Endothelial cell of umbilical vein (primary cell): ENCODE measurements around the gene NCOA6. TPM values are rescaled to one million over a fixed set of nuclear protein-coding genes. Genes with fewer than 3 reads are reported as not detected.
A peak's percentile ranks its signal among the peaks of the same experiment; 100 is the strongest.
"Not testable (repeated sequence)": the region's sequence is repeated elsewhere in the genome, so short reads cannot be mapped to it uniquely, and the experiment has no call there.

Source experiments
- BruUV-seq: library from RNA; stranded (reverse); fragments of 400-500 nt; replicated peaks from 2 replicates; lab custom pipeline; 2021; lab: Mats Ljungman, UMichigan
- CTCF ChIA-PET: fragments of 300-600, 350-600 bp; sonication (Branson Sonifier 250); formaldehyde crosslinking; loops from one replicate; lab custom pipeline; 2021; ENCODE audit warnings: antibody characterized with exemption, inconsistent platforms; lab: Charles Lee
- POLR2A ChIA-PET: fragments of 300-600, 350-600 bp; sonication (Branson Sonifier 250); formaldehyde crosslinking; loops from one replicate; lab custom pipeline; 2021; ENCODE audit warnings: antibody characterized with exemption, inconsistent platforms; lab: Charles Lee
- DNase-seq: peaks from one replicate; pipeline ENCODE4 v3.0.0-alpha.2; 2011; ENCODE audit warnings: low read depth, low spot score
- FAIRE-seq: peaks from 2 replicates; lab custom pipeline; 2011; peaks lifted over from hg19 to GRCh38; lab: Jason Lieb, UNC
- H2AFZ ChIP-seq: 2 replicates; pipeline ENCODE4 v1.6.0; 2012; ENCODE audit warnings: low read depth, low read length, control low read depth, inconsistent platforms
- H3K27ac ChIP-seq: 2 replicates; pipeline ENCODE4 v1.5.1; 2011; ENCODE audit warnings: low read depth, mild to moderate bottlenecking, control low read depth, low read length, moderate library complexity; ENCODE audit not compliant: insufficient read depth
- H3K27me3 ChIP-seq, 2 experiments: 2 replicates each; pipeline versions ENCODE4 v1.6.0 to v1.6.1; 2011; ENCODE audit warnings: low read length in 2 of 2, mixed read lengths in 1 of 2; ENCODE audit not compliant: control insufficient read depth in 2 of 2, insufficient read depth in 2 of 2
- H3K36me3 ChIP-seq, 2 experiments: 2 replicates in 1 of 2; 3 replicates in 1 of 2; pipeline ENCODE4 v1.5.1; 2011; ENCODE audit warnings: low read length in 2 of 2, mild to moderate bottlenecking in 1 of 2, moderate library complexity in 1 of 2; ENCODE audit not compliant: control insufficient read depth in 2 of 2, insufficient read depth in 2 of 2; ENCODE audit errors: extremely low read depth in 1 of 2
- H3K4me1 ChIP-seq: 3 replicates; pipeline ENCODE4 v1.5.1; 2011; ENCODE audit warnings: mild to moderate bottlenecking, low read length; ENCODE audit not compliant: control insufficient read depth, insufficient read depth; ENCODE audit errors: extremely low read depth
- H3K4me2 ChIP-seq: 2 replicates; pipeline ENCODE4 v1.6.1; 2011; ENCODE audit warnings: low read length, control low read depth, mixed read lengths; ENCODE audit not compliant: insufficient read depth
- H3K4me3 ChIP-seq, 3 experiments: fragments of 200-600 bp in 1 of 3; sonication (generic), shearing (Covaris generic) in 1 of 3; replicated peaks in 1 of 3; 2 replicates each; pipeline ENCODE4 v1.5.1; 2011 to 2016; ENCODE audit warnings: control low read depth in 3 of 3, low read length in 3 of 3, mild to moderate bottlenecking in 2 of 3, inconsistent platforms in 1 of 3, low read depth in 1 of 3, moderate library complexity in 1 of 3; ENCODE audit not compliant: insufficient read depth in 1 of 3
- H3K79me2 ChIP-seq: 2 replicates; pipeline ENCODE4 v1.6.0; 2012; ENCODE audit warnings: low read length, inconsistent platforms; ENCODE audit not compliant: control insufficient read depth, insufficient read depth
- H3K9ac ChIP-seq: replicated peaks from 2 replicates; pipeline ENCODE3; 2011; ENCODE audit warnings: low read length, control low read depth; ENCODE audit not compliant: insufficient read depth; ENCODE audit errors: extremely low read depth
- H3K9me1 ChIP-seq: replicated peaks from 3 replicates; pipeline ENCODE4 v1.6.0; 2011; ENCODE audit warnings: mild to moderate bottlenecking, low read length; ENCODE audit not compliant: control insufficient read depth, insufficient read depth; ENCODE audit errors: extremely low read depth
- H3K9me3 ChIP-seq: replicated peaks from 2 replicates; pipeline ENCODE4 v1.5.1; 2012; ENCODE audit warnings: low read length, inconsistent platforms; ENCODE audit not compliant: control insufficient read depth, insufficient read depth
- H4K20me1 ChIP-seq: replicated peaks from 2 replicates; pipeline ENCODE3; 2011; ENCODE audit warnings: mild to moderate bottlenecking, low read length; ENCODE audit not compliant: control insufficient read depth, insufficient read depth; ENCODE audit errors: extremely low read depth
- EZH2 ChIP-seq: IDR thresholded peaks from 2 replicates; pipeline ENCODE4 v1.6.1; 2012; ENCODE audit warnings: borderline replicate concordance, low read depth, mild to moderate bottlenecking, moderate library complexity, low read length, inconsistent platforms; ENCODE audit not compliant: severe bottlenecking
- FOS ChIP-seq: IDR thresholded peaks from 2 replicates; pipeline ENCODE4 v1.6.1; 2011; ENCODE audit warnings: mild to moderate bottlenecking, low read length, moderate library complexity, borderline replicate concordance; ENCODE audit not compliant: insufficient read depth
- GATA2 ChIP-seq: IDR thresholded peaks from 2 replicates; pipeline ENCODE4 v1.7.0; 2011; ENCODE audit warnings: low read depth, mild to moderate bottlenecking, moderate library complexity, mixed read lengths, low read length; ENCODE audit not compliant: insufficient read length, insufficient read depth
- JUN ChIP-seq: IDR thresholded peaks from 2 replicates; pipeline ENCODE4 v1.6.1; 2011; ENCODE audit warnings: borderline replicate concordance, low read depth; ENCODE audit not compliant: insufficient read length, insufficient read depth
- MYC ChIP-seq: IDR thresholded peaks from one replicate; pipeline ENCODE4 v1.6.1; 2011; ENCODE audit warnings: mild to moderate bottlenecking, low read depth, low read length
- POLR2A ChIP-seq: IDR thresholded peaks from 2 replicates; pipeline ENCODE4 v1.6.1; 2012; ENCODE audit warnings: low read depth, mild to moderate bottlenecking, control low read depth, low read length
- POLR2AphosphoS5 ChIP-seq: IDR thresholded peaks from 2 replicates; pipeline ENCODE4 v1.6.1; 2012; ENCODE audit warnings: low read depth, mild to moderate bottlenecking, control low read depth, low read length, moderate library complexity; ENCODE audit not compliant: insufficient read depth
- dilution Hi-C: fragments of 300-500 bp; cut with MboI; formaldehyde crosslinking; loops from one replicate; pipeline ENCODE4 v1.15.0; 2019; ENCODE audit warnings: low sequenced_read_pairs; ENCODE audit not compliant: extremely low pct_ligation_motif_present
- intact Hi-C: fragments of 100-400 bp; cut with micrococcal nuclease; formaldehyde crosslinking; loops from one replicate; pipeline ENCODE4 v1.10.0; 2022
- polyA plus RNA-seq, 4 experiments: library from polyadenylated mRNA; depleted of rRNA in 3 of 4; stranded (reverse) in 3 of 4; unstranded in 1 of 4; fragments of >200 nt; gene quantifications; 2 replicates each; pipeline versions ENCODE4 v1.2.1 to v1.2.3, GENCODE V29; 2011 to 2012; ENCODE audit warnings: missing spikeins in 1 of 4
- total RNA-seq: library from RNA; stranded (reverse); gene quantifications from 2 replicates; pipeline ENCODE4 v1.2.3, GENCODE V29; 2021
- TF ChIP-seq, protein P1 (sequence below): IDR thresholded peaks from 2 replicates; pipeline ENCODE4 v1.6.1; 2011; ENCODE audit not compliant: insufficient read depth, insufficient read length

Gene NCOA6
- total and polyA plus RNA-seq, 2 donors (not counting 3 experiments of a cell fraction or from before 2014, with no cell fraction given): 16.9 to 26.7 TPM

- POLR2A ChIA-PET: no interaction called here
These were observed 110.1 kb downstream of the NCOA6 start for GRCh38 chr20:34715384-34715783.

DNA sequence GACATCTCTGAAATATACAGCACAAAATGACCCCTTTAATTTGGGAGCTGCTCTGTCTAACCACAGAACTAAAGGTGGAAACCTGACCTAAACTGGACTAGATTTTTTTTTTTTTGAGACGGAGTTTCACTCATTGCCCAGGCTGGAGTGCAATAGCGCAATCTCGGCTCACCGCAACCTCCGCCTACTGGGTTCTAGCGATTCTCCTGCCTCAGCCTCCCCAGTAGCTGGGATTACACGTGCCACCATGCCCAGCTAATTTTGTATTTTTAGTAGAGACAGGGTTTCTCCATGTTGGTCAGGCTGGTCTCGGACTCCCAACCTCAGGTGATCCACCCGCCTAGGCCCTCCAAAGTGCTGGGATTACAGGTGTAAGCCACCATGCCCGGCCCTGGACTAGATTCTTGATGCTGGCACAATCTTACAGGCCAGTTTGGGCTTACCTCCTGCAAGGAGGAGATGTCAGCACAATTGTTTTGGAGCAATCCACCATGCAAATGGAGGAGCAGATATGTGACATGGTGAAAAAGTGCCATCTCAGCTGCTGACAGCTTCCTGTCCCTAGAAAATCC is 111.4 kb downstream of the NCOA6 start:
- BruUV-seq, FAIRE-seq: not testable (repeated sequence)
- peak; percentile 32 for TF ChIP-seq POLR2A

More at GRCh38 chr20:34715384-34715783, 110.1 kb downstream of the NCOA6 start:
- Histone ChIP-seq H3K9ac (no peak overlapping the region), H4K20me1 (no peaks in the 10 kb centered on the region), H3K79me2 (no peaks in the 10 kb centered on the region), H3K27me3 (no peaks in the 10 kb centered on the region), H3K4me1 (peaks cover 15% of the 10 kb centered on the region), H2AFZ (no peak overlapping the region), H3K9me1 (no peaks in the 10 kb centered on the region), H3K4me3 (no peak overlapping the region), H3K27ac (no peak overlapping the region), H3K9me3 (no peaks in the 10 kb centered on the region), H3K36me3 (peaks cover 0 to 8% of the 10 kb centered on the region in 2 experiments), H3K4me2 (no peak overlapping the region)
- no TSS peak for BruUV-seq
- intact Hi-C loops: no loop called here
- CTCF ChIA-PET: interaction anchor here (1.1 kb wide), 1 partner anchor 54 kb away, joined by 3 read pairs; no protein-coding TSS in a partner anchor
- TF ChIP-seq, protein P1, sequence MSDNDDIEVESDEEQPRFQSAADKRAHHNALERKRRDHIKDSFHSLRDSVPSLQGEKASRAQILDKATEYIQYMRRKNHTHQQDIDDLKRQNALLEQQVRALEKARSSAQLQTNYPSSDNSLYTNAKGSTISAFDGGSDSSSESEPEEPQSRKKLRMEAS: no peak
- TF ChIP-seq GATA2 (no peak), POLR2AphosphoS5 (no peak), POLR2A (no peak), EZH2 (no peak), JUN (no peak), MYC (no peak), FOS (no peak)
- no peak for FAIRE-seq
- dilution Hi-C loops: no loop called here
- DNase-seq: no peak

More for the DNA sequence above, 111.4 kb downstream of the NCOA6 start:
- H3K4me2 ChIP-seq, H3K36me3 ChIP-seq, DNase-seq, H3K9ac ChIP-seq, H3K9me3 ChIP-seq, POLR2A ChIA-PET, H3K4me3 ChIP-seq, H2AFZ ChIP-seq, H3K27ac ChIP-seq, dilution Hi-C loops, H3K9me1 ChIP-seq, H4K20me1 ChIP-seq, H3K79me2 ChIP-seq, H3K27me3 ChIP-seq: not testable (repeated sequence)
- intact Hi-C loops: loop anchor here (1.0 kb wide), 1 partner anchor 135 kb away; no protein-coding TSS in a partner anchor
- CTCF ChIA-PET: interaction anchor here (0.9 to 2.0 kb wide), 7 partner anchors 10 to 401 kb away, joined by 3 to 9 read pairs (median 6); partner anchors contain the start of gene TP53INP2
- H3K4me1 ChIP-seq: peaks cover 21% of the 10 kb centered on the region
